NCI-H69 (cell line): ENCODE measurements around the gene INO80D.
"Not testable (repeated sequence)": the region's sequence is repeated elsewhere in the genome, so short reads cannot be mapped to it uniquely, and the experiment has no call there.

Experiments used
- DNase-seq: peaks from one replicate; lab custom pipeline; 2025; lab: John Stamatoyannopoulos, UW

The INO80D gene

DNA sequence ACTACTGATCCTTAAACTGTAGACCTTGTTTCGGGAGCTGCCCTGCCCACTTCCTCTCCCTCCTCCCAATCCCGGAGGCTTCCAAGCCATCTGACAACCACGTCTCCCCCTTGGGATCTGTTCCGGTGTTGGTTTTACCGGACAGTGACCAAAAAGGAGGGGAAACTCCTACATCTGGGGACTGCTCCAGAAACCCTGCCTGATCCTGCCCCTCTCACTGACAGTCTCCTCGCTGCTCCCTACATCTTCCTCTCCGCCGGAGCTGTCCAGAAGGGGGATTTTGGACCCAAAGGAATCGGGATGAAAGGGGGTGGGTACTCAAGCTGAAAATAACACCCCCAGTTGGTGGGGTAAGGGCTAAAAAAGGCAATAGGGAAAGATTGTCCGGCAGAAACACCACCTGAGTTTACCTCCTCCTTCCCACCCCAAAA lies 1.5 kb downstream of the INO80D start:
- DNase-seq: peak; percentile 82

DNA sequence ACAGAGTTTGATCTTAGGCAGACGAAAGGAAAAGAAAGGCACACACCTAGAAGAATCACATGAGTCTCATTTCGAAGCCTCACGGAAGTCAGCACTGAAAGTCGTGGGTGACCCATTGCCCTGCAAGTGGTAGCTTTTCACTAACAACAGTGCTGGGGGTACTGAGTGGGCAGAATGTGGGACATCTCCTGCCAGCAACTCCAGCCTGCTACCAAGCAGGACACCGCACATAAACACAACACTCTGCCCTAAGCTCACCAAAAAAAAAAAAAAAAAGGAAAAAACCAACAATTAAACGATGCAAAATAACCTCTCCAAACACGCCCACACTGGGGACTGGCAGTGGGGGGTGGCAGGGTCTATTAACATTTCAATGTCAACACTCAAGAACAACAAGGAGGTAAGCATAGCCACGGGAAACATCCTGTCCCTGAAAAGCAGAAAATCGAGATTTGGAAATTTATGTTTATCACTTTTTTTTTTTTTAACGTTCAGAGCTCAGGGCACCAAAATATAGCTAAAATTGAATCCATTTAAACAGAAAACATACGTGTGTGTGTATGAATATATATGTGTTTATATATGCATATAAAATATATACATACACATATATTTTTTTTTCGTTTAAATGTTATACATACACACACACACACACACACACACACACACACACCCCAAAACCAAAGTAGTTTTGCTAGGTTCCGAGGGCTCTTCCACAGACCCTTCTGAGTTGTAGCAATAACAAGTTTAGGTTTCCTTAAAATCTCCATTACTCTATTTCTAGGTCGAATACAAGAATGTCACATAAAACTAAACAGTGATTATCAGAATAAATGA lies 2.2 kb downstream of the INO80D start:
- peak; percentile 57 for DNase-seq

DNA sequence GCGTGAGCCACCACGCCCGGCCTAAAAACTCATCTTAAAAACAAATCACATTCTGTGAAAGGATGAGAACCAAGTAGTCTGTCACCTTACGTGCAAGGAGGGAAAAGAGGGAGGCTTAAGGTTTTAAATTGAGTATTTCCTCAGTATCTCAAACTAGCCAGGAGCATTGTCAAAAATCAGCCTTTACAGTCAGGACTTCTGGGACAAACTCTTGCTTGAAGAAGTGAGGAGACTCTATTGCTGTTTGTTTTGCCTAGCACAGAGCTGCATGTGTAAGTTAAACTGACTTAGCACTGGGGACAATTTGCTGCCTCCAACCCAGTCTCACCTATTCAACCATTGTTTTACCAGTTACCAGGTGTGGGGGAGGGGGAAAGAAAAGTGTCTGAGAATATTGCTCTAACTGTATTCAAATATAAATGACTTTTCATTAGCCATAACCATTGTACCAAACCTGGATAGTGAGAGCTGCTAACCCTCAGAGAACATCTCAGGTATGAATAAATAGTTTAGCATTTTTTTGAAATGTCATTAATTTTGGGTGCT lies 3.6 kb downstream of the INO80D start:
- peak; percentile 8 for DNase-seq

DNA sequence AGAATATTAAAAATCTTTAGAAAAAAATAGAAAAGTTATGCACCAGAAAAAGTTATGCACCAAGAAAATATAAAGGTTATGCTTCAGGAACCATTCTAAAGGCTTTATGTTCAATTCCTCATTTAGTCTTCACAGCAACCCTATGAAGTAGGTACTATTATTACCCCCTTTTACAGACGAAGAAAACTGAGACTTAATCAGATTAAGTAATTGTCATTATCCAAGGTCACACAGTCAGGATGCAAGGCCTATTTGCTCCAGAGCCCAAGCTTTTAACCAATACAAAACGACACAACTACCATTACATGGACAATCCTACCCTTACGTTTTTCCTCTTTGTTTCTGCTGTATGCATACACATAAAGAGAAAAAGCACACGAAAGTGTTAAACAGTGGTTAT lies 5.0 kb downstream of the INO80D start:
- no peak for DNase-seq

DNA sequence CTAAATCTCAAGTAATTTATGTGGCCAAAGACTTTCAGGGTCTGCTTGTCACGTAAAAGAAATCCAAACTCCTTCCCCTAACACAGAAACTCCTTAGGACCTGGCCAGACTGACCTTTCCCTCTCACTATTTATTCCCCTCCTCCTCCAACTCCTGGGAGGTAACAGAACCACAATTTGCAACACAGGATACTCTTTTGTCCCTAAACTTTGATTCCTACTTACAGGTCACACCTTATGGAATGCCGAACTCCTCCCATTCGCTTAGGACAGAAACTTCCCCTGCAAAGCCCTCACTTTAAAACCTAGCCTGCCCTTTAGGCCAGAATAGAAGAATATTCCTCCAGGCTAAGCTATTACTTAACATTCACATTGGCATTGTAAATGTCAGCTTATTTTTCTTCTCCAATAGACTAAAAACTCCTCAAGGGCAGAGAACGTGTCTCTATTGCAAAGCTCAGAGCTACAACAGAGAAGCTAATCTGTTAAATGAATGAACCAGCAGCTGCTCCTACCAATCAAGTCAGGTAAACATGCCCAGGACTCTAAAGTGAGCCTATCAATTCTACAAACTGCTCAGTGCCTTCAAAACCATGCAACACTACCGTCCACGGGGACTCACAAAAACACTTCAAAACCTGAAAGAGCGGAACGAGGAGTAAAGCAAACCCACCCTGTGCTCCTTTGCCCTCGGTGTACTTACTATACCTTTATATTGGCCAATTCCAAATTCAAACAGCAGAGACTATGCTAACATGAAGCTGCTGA lies 6.1 kb downstream of the INO80D start:
- DNase-seq: no peak

DNA sequence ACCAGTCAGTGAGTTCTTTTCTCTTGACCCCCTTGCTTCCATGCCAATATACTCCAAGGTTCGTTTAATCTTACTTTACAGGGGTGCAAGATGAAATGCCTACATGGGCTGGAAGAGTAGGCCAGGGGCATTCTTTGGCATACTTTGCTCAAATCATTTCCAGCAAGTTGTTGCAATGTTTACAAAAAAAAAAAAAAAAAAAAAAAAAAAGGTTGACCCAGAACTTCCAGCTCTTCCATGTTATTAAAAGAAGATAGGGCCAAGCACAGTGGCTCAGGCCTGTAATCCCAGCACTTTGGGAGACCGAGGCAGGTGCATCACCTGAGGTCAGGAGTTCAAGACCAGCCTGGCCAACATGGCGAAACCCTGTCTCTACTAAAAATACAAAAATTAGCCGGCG lies 8.1 kb downstream of the INO80D start:
- not testable (repeated sequence) for DNase-seq

DNA sequence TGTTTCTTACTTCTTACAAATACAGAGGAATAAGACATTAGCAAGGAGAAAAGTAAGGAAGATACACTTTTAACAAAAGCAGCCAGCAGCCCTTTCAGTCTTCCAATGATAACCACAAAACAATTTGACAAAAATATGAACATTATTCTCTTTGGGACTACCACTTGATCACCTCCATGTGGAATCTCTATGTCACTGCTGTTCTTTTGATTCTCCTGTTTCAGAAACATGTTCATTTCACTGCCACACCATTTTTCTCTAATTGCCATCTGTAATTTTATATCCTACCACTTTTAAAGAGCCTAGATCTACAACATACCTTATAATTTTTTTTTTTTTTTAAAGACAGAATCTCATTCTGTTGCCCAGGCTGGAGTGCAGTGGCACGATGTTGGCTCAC lies 10.9 kb downstream of the INO80D start:
- no peak for DNase-seq

DNA sequence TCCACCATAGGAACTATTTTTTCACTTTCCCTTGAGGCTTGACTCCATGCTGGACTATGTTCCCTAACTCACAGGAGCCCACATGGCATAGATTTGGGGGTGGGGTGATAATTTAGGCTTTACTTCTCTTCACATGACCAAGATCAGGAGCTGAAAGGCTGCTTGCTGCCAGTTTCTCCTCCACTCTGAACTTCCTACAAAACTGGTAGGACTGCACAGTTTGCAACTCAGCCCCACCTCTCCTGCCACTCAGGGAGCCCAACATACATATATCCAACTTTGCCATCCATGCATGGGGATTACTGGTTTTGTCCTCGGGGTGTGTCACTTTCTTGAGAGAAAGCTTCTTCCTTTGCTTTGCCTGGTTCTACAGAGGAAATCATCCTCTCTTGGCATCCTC lies 14.2 kb downstream of the INO80D start:
- DNase-seq: no peak

DNA sequence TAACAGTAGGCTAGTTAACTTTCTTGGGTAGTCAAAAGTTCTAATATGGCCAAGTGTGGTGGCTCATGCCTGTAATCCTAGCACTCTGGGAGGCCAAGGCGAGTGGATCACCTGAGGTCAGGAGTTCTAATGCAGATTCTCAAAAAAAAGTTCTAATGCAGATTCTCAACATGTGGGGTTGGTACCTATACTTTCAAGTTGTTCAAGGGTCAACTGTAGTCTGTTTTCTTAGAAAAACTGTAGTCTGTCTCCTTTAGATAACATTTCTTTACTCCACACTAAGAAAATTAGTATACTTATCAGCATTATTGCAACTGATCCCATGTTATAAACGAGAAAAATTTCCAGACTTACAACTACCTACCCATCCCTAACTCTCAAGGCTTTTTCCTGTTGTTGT lies 16.6 kb downstream of the INO80D start:
- DNase-seq: no peak

DNA sequence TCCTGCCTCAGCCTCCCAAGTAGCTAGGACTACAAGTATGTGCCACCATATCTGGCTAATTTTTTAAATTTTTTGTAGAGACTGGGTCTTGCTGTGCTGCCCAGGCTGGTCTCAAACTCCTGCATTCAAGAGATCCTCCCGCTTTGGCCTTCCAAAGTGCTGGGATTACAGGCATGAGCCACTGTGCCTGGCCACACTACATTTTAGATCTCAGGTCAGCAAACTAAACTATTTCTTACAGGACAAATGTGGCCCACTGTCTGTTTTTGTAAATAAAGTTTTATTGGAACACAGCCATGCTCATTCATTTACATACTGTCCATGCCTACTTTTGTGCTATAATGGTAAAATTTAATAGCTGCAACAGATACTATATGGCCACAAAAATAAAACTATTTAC lies 17.8 kb downstream of the INO80D start:
- no peak for DNase-seq

DNA sequence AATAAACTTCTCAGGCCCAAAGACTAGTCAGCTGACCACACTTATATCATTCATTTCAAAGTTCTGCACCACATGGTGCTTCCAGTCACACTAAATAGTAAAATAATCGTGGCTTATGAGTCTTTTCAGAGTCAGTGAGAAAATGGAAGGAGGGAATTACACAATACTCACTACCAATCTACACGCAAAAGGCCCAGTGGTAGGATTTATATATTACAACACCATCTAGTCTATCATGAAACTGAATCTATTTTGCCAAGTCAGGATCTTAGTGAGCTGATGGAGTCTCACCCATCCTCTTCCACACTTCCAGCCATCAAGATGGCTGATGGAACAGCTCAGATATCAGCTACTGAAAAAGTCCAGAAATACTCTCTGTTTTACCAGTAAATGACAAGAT lies 21.9 kb downstream of the INO80D start:
- DNase-seq: no peak

DNA sequence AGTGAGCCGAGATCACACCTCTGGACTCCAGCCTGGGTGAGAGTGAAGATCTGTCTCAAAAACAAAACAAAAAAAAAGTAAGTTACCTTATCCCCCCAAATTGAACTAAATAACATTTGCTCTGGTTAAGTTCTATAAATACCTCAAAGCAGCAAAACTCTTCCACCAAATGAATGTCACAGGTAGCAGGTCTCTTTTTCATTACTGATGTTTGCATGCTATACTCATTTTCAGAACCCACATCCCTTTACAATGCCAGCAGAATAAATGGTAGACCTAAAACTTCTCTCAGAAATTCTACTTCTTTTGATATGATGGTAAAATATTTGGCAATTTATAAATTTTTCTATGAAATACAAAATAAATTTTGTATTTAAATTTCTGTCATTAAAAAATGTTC lies 22.3 kb downstream of the INO80D start:
- DNase-seq: no peak

DNA sequence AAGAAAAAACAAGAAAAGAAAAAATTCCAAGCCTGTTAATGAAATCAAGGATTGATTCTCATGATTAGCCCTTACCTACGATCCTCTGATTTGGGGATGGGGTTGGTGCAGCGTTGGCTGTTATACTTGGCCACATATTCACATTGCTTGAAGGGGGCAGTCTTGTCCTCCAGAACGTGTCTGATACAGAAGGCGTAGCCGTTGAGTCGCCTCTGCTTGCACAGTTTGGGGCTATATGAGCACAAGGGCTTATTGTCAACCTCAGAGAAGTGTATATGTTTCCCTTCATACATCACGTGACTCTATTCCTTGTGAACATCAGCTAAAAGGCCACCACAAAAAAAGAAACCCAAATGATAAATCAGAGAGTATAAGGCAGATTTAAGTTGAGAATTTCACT lies 23.2 kb downstream of the INO80D start:
- DNase-seq: no peak

DNA sequence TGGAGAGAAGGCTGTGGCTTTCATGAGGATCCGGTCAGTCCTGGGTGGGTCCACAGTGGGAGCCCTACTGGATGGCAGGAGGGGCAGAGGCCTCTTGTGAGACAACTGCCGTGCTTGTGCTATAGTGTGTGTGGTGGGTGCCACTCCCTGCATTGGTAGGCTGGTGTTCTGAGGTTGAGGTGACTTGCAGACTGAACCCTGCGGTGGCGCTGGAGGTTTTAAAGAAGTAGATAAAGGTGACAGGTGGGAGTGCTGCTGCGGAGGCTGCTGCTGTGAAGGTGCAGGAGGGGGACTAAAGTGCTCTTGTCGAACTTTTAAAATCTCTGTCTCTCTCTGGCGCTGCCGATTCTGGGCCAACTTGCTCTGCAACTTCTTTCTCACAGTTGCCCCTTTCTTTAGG lies 29.7 kb downstream of the INO80D start:
- no peak for DNase-seq

DNA sequence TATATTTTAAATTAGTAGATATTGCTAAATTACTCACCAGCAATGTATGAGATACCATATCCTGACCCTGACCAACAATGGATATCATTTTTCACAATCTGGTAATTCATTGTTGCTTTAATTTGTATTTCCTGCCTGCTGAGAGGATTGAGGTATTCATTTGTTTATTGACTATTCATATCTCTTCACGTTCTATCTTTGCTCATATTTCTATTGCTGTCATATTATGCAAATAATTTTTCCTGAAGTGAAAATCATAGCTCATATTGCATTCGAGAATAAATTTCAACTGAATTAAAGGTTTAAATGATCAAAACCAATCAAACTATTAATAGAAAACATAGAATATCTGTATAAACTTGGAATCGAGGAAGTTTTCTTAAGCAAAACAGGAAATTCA lies 31.0 kb downstream of the INO80D start:
- DNase-seq: no peak

DNA sequence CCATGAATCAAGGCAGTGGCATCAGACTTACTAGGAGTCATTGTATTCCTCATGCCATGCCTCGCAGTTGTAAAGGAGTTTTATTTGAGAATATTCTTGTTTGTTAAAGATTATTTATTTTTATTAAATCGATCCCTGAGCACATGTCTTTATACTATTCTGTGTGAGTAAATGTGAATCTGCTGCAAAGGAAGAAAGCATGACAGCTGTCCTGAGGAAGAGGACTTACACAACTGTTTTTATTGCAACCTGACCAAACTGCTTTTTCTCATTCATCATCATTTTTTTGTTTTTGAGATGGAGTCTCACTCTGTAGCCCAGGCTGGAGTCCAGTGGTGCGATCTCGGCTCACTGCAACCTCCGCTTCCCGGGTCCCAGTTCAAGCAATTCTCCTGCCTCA lies 34.1 kb downstream of the INO80D start:
- no peak for DNase-seq

DNA sequence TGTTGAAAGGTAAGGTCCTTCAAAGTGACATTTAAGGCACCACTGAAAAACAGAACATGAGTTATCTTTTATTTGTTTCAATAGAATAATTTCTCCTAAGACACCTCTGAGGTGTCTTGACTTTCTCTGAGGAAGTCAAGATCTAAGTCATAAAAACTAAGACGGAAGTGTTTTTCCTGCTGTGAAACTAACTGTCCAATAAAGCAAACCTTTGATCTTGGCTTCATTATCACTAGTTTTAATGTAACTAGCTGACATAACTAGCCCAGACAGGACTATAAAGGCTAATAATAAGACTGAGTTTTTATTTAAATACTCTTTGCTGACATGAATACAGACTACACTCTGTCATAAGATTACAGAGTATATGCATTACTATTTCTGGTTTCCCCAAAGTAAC lies 36.6 kb downstream of the INO80D start:
- DNase-seq: no peak

DNA sequence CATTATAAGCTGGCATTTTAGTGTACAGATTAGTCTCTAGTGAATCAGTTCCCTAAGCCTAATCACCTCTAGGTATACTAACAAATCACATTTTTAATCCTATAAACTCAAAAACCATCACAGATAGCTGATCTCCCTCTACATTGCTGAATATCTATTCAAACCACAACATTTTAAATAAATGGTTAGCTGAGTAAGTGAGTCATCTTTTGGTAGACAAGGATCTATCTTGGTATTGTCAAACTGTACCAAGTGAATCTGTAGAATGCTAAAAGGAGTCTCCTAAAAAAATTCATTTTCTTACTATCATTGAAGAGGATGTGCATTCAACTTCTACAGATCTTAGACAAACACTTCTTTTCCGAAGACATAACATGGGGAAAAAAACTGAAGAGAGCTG lies 40.7 kb downstream of the INO80D start:
- DNase-seq: no peak

DNA sequence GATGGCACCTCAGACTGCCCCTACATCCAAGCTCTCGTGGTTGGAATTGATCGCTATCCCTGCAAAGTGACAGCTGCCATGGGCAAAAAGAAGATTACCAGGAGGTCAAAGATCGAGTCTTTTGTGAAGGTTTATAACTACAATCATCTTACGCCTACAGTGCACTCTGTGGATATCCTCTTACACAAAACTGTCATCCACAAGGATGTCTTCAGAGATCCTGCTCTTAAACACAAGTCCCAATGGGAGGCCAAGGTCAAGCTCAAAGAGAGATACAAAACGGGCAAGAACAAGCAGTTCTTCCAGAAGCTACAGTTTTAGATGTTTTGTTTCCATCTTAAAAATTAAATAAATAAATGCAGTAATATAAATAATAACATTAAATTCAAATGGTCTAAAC lies 45.4 kb downstream of the INO80D start:
- no peak for DNase-seq

DNA sequence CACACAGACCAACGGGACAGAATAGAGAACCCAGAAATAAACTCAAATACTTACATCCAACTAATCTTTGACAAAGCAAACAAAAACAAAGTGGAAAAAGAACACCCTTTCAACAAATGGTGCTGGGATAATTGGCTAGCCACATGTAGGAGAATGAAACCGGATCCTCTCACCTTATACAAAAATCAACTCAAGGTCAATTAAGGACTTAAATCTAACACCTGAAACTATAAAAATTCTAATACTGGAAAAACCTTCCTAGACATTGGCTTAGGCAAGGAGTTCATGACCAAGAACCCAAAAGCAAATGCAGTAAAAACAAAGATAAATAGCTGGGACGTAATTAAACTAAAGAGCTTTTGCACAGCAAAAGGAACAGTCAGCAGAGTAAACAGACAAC lies 50.6 kb downstream of the INO80D start:
- peak; percentile 48 for DNase-seq

DNA sequence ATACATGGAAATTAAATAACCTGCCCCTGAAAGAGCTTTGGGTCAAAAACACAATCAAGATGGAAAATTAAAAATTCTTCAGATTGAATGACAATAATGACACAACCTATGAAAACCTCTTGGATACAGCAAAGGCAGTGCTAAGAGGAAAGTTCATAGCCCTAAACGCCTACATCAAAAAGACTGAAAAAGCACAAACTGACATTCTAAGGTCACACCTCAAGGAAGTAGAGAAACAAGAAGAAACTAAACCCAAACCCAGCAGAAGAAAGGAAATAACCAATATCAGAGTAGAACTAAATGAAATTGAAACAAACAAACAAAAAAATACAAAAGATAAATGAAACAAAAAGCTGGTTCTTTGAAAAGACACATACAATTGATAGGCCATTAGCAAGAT lies 52.5 kb downstream of the INO80D start:
- DNase-seq: not testable (repeated sequence)

DNA sequence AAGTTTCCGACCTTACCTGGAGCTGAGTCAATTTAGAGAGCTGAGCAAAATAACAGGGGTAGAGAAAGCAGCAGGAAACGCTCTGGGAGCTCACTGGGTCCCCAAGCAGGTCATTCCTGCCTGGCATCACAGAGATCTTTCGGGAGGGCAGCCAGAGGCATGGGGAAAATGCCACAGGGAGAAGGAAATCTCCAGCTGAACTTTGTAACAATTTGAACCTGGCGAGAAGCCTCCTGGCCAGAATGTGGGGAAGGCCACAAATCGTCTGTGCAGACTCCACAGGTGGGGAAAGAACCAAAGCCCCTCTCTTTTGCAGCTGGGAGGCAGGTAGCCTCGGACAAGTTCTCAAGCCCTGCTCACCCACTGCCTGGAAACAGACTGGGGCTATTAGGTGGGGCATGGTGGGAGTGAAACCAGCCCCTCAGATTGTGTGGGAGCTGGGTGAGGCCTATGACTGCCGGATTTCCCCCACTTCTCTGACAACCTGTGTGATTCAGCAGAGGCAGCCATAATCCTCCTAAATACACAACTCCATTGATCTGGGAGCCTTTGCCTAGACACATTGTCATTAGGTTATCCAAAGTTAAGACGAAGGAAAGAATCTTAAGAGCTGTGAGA lies 53.9 kb downstream of the INO80D start:
- no peak for DNase-seq
